ENCODE results near the gene IL27RA.

- TF ChIP-seq POLR2AphosphoS5 (IDR thresholded peaks at IDR 0.05; ENCODE audit: low read depth, low read length) (no peak), CTCF (IDR thresholded peaks at IDR 0.05) (no peak), REST (IDR thresholded peaks at IDR 0.05; ENCODE audit: insufficient read depth in 1 of 2, low read depth in 2 of 2, low read length in 1 of 2) (no peak), TCF7L2 (IDR thresholded peaks at IDR 0.05; ENCODE audit: low read depth, low read length) (no peak), SIN3A (IDR thresholded peaks at IDR 0.05; ENCODE audit: borderline replicate concordance, insufficient read depth, low read depth, low read length) (no peak)
These were observed 9.1 kb upstream of the IL27RA start for GRCh38 chr19:14022469-14022868.

Measured in Panc1 (cell line).